ENCODE measurements around the gene PFN2.

The PFN2 gene, protein sequence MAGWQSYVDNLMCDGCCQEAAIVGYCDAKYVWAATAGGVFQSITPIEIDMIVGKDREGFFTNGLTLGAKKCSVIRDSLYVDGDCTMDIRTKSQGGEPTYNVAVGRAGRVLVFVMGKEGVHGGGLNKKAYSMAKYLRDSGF

DNA sequence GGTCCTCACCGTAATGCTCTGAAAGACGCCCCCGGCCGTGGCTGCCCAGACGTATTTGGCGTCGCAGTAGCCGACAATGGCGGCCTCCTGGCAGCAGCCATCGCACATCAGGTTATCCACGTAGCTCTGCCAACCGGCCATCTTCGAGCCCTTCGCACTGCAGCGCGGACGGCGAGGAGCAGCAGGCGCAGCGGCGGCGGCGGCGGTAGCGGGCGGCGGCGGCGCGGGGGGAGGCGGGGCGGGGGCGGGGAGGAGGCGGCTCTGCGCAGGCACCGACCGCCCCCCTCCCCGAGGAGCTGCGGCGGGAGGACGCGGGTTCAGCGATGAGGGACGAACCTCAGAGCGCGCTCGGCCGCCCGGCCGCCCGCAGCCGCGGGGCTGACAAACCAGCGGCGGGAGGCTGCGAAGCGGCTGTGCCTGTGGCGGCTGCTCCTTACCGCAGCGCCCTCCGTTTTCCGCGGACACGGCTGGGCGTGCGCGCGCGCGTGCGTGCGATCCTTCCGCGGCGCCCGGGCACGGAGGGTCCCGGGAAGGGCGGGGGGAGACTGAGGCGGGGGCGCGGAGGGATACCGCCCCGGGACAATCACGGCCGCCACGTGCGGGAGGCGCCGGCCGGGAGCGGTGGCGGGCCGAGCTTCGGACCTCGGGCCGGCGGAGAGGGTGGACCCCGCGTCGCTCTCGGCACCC is at the start of gene PFN2:
Gene PFN2 (minus strand): TSS at position 180 of the 687 bp plus-strand sequence. CDS start 39 bp downstream, at position 141.
- DNase-seq (ENCODE audit: insufficient read length, low spot score) (peak; percentile 36), FAIRE-seq (no peak)
- TF ChIP-seq, protein P1, sequence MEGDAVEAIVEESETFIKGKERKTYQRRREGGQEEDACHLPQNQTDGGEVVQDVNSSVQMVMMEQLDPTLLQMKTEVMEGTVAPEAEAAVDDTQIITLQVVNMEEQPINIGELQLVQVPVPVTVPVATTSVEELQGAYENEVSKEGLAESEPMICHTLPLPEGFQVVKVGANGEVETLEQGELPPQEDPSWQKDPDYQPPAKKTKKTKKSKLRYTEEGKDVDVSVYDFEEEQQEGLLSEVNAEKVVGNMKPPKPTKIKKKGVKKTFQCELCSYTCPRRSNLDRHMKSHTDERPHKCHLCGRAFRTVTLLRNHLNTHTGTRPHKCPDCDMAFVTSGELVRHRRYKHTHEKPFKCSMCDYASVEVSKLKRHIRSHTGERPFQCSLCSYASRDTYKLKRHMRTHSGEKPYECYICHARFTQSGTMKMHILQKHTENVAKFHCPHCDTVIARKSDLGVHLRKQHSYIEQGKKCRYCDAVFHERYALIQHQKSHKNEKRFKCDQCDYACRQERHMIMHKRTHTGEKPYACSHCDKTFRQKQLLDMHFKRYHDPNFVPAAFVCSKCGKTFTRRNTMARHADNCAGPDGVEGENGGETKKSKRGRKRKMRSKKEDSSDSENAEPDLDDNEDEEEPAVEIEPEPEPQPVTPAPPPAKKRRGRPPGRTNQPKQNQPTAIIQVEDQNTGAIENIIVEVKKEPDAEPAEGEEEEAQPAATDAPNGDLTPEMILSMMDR (IDR thresholded peaks at IDR 0.05; ENCODE audit: insufficient read depth, missing control alignments) = no peak

DNA sequence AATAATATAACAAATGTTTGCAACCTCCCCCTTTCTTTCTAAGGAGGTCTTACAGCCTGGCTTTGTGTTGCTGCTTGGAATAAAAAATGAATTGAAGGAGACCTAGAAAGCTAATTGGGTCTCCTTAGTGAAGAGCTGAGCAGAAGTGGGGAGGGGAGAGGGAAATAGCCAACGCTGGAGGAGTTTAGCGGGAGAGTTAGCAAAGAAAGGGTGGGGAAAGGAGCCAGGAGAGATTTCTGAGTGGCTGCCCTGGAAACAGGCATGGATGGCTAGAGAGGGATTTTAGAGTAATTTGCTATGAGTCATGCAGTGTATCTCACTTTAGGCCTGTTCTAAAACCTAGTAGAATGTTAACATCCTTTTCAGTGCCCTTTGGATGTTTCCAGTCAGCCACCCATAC is 45.2 kb upstream of the PFN2 start:
- no peak for DNase-seq (ENCODE audit: insufficient read length, low spot score)
- FAIRE-seq = no peak
- TF ChIP-seq, protein P1 (IDR thresholded peaks at IDR 0.05; ENCODE audit: insufficient read depth, missing control alignments) = no peak

DNA sequence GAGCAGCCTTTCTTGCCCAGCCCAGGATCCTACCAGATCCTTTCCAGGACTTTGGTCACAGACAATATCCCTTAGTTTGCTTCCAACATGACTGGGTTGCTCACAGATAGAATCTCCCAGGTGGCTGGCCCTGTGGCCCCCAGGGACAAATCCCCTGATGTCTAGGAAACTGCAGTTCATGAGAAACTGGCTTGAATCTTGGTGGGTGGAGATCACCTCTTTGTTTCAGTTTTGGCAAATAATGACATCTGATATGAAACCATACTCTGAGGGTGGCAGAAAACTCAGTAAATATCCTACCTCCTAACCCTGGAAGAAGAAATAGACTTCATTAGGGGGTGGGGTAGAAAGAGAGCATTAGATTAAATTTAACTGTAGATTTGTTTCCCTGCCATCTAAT is 44.1 kb upstream of the PFN2 start:
- no peak for DNase-seq (ENCODE audit: insufficient read length, low spot score)
- TF ChIP-seq, protein P1 (IDR thresholded peaks at IDR 0.05; ENCODE audit: insufficient read depth, missing control alignments) = no peak
- FAIRE-seq = no peak

DNA sequence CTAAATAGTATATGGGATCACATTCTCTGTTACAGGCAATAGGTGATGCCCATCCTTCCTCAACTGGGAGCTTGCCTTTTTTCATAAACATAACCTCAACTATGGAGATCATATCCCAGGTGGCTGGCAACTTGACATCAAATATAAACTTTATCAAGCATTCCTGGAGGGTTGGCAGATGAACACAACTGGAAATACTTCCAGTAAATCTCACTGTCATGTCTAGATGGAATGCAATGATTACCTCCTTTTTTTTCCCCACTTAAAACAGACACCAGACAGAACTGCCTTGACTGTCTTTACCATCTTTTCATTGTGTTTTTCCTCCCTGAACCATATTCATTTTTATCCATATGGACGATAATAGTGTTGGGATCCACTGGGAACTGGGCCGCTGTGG is 43.1 kb upstream of the PFN2 start:
- no peak for FAIRE-seq
- DNase-seq (ENCODE audit: insufficient read length, low spot score) = no peak
- TF ChIP-seq, protein P1 (IDR thresholded peaks at IDR 0.05; ENCODE audit: insufficient read depth, missing control alignments) = no peak

DNA sequence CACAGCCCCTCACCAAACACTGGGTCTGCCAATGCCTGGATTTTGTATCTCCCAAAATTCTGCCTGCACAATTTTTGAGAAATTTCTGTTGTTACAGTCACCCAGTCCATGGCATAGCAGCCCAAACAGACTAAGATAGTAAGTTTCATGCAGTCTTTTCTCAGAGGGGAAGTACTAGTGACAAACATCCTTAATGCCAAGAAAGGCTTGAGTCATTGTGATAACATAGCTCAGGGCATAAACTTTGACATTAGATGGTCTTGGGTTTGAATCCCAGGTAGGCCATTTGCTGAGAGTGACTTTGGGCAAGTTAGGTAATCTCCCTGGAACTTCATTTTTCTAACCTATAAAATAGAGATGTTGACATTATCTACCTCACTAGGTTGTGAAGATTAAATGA is 36.1 kb upstream of the PFN2 start:
- no peak for FAIRE-seq
- TF ChIP-seq, protein P1 (IDR thresholded peaks at IDR 0.05; ENCODE audit: insufficient read depth, missing control alignments) = no peak
- DNase-seq (ENCODE audit: insufficient read length, low spot score) = no peak

DNA sequence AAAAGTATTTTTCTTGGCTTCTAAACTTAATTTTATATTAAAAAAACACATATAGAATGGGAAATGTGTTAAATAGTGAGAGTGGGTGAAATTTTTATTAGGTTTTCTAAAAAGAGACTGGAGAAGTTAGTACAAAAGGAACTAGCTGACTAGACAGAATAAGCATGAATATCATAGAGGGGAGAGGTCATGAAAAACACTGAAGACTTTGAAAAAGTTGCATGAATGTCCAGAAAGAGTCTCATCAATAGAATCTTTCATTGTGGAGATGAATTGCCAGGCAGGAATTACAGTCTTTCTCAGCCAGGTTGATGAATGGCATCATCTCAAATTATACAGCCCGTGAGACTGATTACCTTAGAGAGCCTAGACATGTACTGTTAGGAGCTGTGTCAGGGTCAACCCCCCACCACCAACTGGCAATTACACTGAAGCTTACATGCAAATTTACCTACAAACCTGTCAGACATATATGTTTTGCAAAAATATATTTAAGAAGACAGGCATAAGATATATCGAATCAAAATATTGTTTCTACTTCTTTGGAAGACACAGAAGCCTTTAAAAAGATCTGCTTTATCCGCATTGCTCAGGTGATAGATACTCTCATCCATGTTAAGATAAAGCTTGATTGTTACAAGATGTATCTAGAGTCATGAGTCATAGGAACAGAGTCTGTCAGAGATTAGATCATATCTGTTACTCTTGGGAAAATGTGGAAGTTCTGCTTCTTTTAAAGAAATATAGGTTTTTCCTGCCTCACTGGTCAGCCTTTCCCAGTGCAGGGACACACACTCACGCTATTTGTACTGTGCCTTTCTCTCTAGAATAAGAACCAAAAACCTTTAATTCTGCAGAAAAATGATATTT is 34.8 kb upstream of the PFN2 start:
- FAIRE-seq (no peak), DNase-seq (ENCODE audit: insufficient read length, low spot score) (no peak)
- TF ChIP-seq, protein P1 (IDR thresholded peaks at IDR 0.05; ENCODE audit: insufficient read depth, missing control alignments) = no peak

Data from D721Med (cell line).